ENCODE measurements around the gene TCEANC. TPM values are rescaled to one million over a fixed set of nuclear protein-coding genes. Genes with fewer than 3 reads are reported as not detected.

Gene TCEANC
- total RNA-seq, 1 experiment from 2014 or later = 3.1 TPM

- ChIA-PET CTCF (no interaction called here), POLR2A (ENCODE audit: low non-redundant PET) (no interaction called here)
- no TSS peak for BruUV-seq (replicated peaks)
- Histone ChIP-seq H3K4me1 (ENCODE audit: insufficient read depth, low read length, poor library complexity, severe bottlenecking) (peaks cover 15% of the 10 kb centered on the region), H3K27me3 (replicated peaks; ENCODE audit: insufficient read depth, low read depth, low read length, poor library complexity) (no peaks in the 10 kb centered on the region), H3K9me3 (ENCODE audit: low read depth, low read length, poor library complexity, severe bottlenecking) (no peaks in the 10 kb centered on the region), H3K27ac (ENCODE audit: low read depth, low read length, poor library complexity, severe bottlenecking) (no peak overlapping the region), H3K36me3 (ENCODE audit: insufficient read depth, low read length, poor library complexity, severe bottlenecking) (peaks cover under 1% of the 10 kb centered on the region), H3K4me3 (ENCODE audit: low read depth, low read length, poor library complexity, severe bottlenecking) (no peak overlapping the region)
- intact Hi-C loops (cut with micrococcal nuclease; ENCODE audit: unreplicated experiment) = no loop called here
- TF ChIP-seq CTCF (conservative IDR thresholded peaks at IDR 0.05; ENCODE audit: low read depth, low read length) (no peak), EZH2 (IDR thresholded peaks at IDR 0.05; ENCODE audit: borderline replicate concordance, low read depth, low read length, poor library complexity, severe bottlenecking) (no peak)
- DNase-seq (ENCODE audit: low spot score) = no peak
Observed at GRCh38 chrX:13703135-13703534, 50.2 kb downstream of the TCEANC start.

GRCh38 chrX:13703589-13703988 lies 50.6 kb downstream of the TCEANC start:
- Histone ChIP-seq H3K36me3 (ENCODE audit: insufficient read depth, low read length, poor library complexity, severe bottlenecking) (peaks cover 2% of the 10 kb centered on the region), H3K9me3 (ENCODE audit: low read depth, low read length, poor library complexity, severe bottlenecking) (no peaks in the 10 kb centered on the region), H3K27ac (ENCODE audit: low read depth, low read length, poor library complexity, severe bottlenecking) (no peak overlapping the region), H3K27me3 (replicated peaks; ENCODE audit: insufficient read depth, low read depth, low read length, poor library complexity) (no peaks in the 10 kb centered on the region), H3K4me1 (ENCODE audit: insufficient read depth, low read length, poor library complexity, severe bottlenecking) (peaks cover 11% of the 10 kb centered on the region), H3K4me3 (ENCODE audit: low read depth, low read length, poor library complexity, severe bottlenecking) (no peak overlapping the region)
- CTCF ChIA-PET = no interaction called here
- POLR2A ChIA-PET (ENCODE audit: low non-redundant PET) = no interaction called here
- DNase-seq (ENCODE audit: low spot score) = no peak
- no TSS peak for BruUV-seq (replicated peaks)
- intact Hi-C loops (cut with micrococcal nuclease; ENCODE audit: unreplicated experiment) = no loop called here
- TF ChIP-seq CTCF (conservative IDR thresholded peaks at IDR 0.05; ENCODE audit: low read depth, low read length) (no peak), EZH2 (IDR thresholded peaks at IDR 0.05; ENCODE audit: borderline replicate concordance, low read depth, low read length, poor library complexity, severe bottlenecking) (no peak)

GRCh38 chrX:13711141-13711540 lies 58.2 kb downstream of the TCEANC start:
- Histone ChIP-seq H3K4me1 (ENCODE audit: insufficient read depth, low read length, poor library complexity, severe bottlenecking) (no peaks in the 10 kb centered on the region), H3K27me3 (replicated peaks; ENCODE audit: insufficient read depth, low read depth, low read length, poor library complexity) (no peaks in the 10 kb centered on the region), H3K4me3 (ENCODE audit: low read depth, low read length, poor library complexity, severe bottlenecking) (no peak overlapping the region), H3K36me3 (ENCODE audit: insufficient read depth, low read length, poor library complexity, severe bottlenecking) (peaks cover 23% of the 10 kb centered on the region), H3K27ac (ENCODE audit: low read depth, low read length, poor library complexity, severe bottlenecking) (no peak overlapping the region), H3K9me3 (ENCODE audit: low read depth, low read length, poor library complexity, severe bottlenecking) (no peaks in the 10 kb centered on the region)
- no peak for DNase-seq (ENCODE audit: low spot score)
- BruUV-seq (replicated peaks) = no TSS peak
- intact Hi-C loops (cut with micrococcal nuclease; ENCODE audit: unreplicated experiment) = no loop called here
- CTCF ChIA-PET = no interaction called here
- TF ChIP-seq CTCF (conservative IDR thresholded peaks at IDR 0.05; ENCODE audit: low read depth, low read length) (no peak), EZH2 (IDR thresholded peaks at IDR 0.05; ENCODE audit: borderline replicate concordance, low read depth, low read length, poor library complexity, severe bottlenecking) (no peak)
- POLR2A ChIA-PET (ENCODE audit: low non-redundant PET) = no interaction called here

Other genes with a start within 250 kb of the TCEANC start
- not detected in 2 replicates for gene EGFL6, start 83.5 kb upstream of the TCEANC start, total RNA-seq (2021)
- gene RAB9A, start 36.0 kb downstream of the TCEANC start, total RNA-seq (2021) = 24.8 and 25.8 TPM in 2 replicates
- 18.3 and 19.5 TPM in 2 replicates for gene TRAPPC2, start 81.5 kb downstream of the TCEANC start, total RNA-seq (2021)
- 25.8 and 28.6 TPM in 2 replicates for gene OFD1, start 81.6 kb downstream of the TCEANC start, total RNA-seq (2021)
- gene GPM6B, start 164.0 kb downstream of the TCEANC start, total RNA-seq (2021) = 7.6 and 9.5 TPM in 2 replicates